PC-9 (cell line): ENCODE data around the gene DPYSL5.

Source experiments
- CTCF ChIP-seq: fragments of 200-600 bp; sonication (generic); conservative IDR thresholded peaks from 2 replicates; pipeline ENCODE4 v1.6.1; 2017; ENCODE audit warnings: mixed run types, antibody characterized with exemption, mild to moderate bottlenecking, moderate library complexity
- EZH2 ChIP-seq: fragments of 200-600 bp; sonication (generic); IDR thresholded peaks from 2 replicates; pipeline ENCODE4 v1.8.0; 2017; ENCODE audit warnings: antibody characterized with exemption, low read depth

GRCh38 chr2:26976237-26976636 is 128.3 kb downstream of the DPYSL5 start:
- no peak for TF ChIP-seq CTCF
- TF ChIP-seq EZH2, result no peak
